Esophagus (tissue), 2 donors: ENCODE data around the gene SEMA4D. TPM values are rescaled to one million over a fixed set of nuclear protein-coding genes. Genes with fewer than 3 reads are reported as not detected.

Experiments used
- H3K27ac ChIP-seq, 2 donors: one replicate each; pipeline ENCODE4 v1.5.1; 2013; ENCODE audit warnings: low read depth in 2 of 2, mild to moderate bottlenecking in 2 of 2, inconsistent platforms in 1 of 2, low read length in 1 of 2, moderate library complexity in 1 of 2
- H3K27me3 ChIP-seq, 2 donors: one replicate each; pipeline ENCODE4 v1.6.1; 2013; ENCODE audit warnings: low read length in 2 of 2, control low read depth in 1 of 2, mild to moderate bottlenecking in 1 of 2; ENCODE audit not compliant: insufficient read depth in 2 of 2, control insufficient read depth in 1 of 2
- H3K36me3 ChIP-seq, 2 donors: one replicate each; pipeline ENCODE4 v1.6.1; 2013; ENCODE audit warnings: low read length in 1 of 2; ENCODE audit not compliant: control insufficient read depth in 2 of 2, insufficient read depth in 2 of 2
- H3K4me1 ChIP-seq, 2 donors: one replicate each; pipeline ENCODE4 v1.6.1; 2013; ENCODE audit warnings: low read length in 1 of 2; ENCODE audit not compliant: control insufficient read depth in 2 of 2, insufficient read depth in 2 of 2
- H3K4me3 ChIP-seq, 2 donors: one replicate each; pipeline ENCODE4 v1.5.1; 2013; ENCODE audit warnings: low read length in 2 of 2, mild to moderate bottlenecking in 2 of 2, low read depth in 1 of 2, moderate library complexity in 1 of 2
- H3K9me3 ChIP-seq, 2 donors: one replicate each; pipeline ENCODE4 v1.6.1; 2013; ENCODE audit warnings: mild to moderate bottlenecking in 2 of 2, low read depth in 1 of 2, low read length in 1 of 2, moderate library complexity in 1 of 2; ENCODE audit not compliant: control insufficient read depth in 2 of 2, insufficient read depth in 1 of 2
- WGBS, 2 donors: extraction: QIAGEN DNeasy Blood & Tissue Kit; methylation state at CpG; one replicate each; pipeline ENCODE4 v1.1.7; 2013; 5-methylcytosine and 5-hydroxymethylcytosine counted together
- polyA plus RNA-seq, 2 donors: library from polyadenylated mRNA; stranded (reverse); fragments of 200-250 nt; gene quantifications; one replicate each; pipeline ENCODE4 v1.2.3, GENCODE V29; 2013
- donor health status: healthy with polysubstance abuse.
- donor health status: Bipolar disorder and iron deficiency.

The SEMA4D gene
- polyA plus RNA-seq, 2 donors = 17.1 to 33.4 TPM

DNA sequence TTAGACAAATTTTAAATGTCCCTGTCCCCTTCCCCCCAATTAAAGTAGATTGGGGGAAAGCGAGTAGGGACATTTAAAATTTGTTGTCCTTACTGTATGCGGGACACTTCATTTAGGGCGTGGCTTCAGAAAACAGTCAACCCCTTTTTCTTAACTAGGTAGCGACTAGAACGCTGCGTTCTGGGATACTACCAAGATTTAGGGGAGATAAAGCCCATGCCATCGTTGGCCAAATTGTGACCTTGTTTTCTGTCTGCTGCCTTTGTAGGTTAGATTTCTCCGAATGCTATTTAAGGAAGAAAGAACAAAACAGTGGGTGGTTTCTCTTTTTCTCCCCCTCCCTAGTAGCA, 185.7 kb downstream of the SEMA4D start:
- H3K9me3 ChIP-seq = no peaks in the 10 kb centered on the region
- H3K27ac ChIP-seq = no peak overlapping the region
- no peaks in the 10 kb centered on the region for H3K4me1 ChIP-seq
- H3K36me3 ChIP-seq = no peaks in the 10 kb centered on the region
- no peaks in the 10 kb centered on the region for H3K27me3 ChIP-seq
- WGBS, 2 donors = 1 to 2% methylated on average over 8 of the region's 8 CpGs
- peak overlapping the region; percentile 64 to 77 for H3K4me3 ChIP-seq

GRCh38 chr9:89311346-89312221, 186.3 kb downstream of the SEMA4D start:
- no peaks in the 10 kb centered on the region for H3K36me3 ChIP-seq
- peak overlapping the region; percentile 64 to 77 for H3K4me3 ChIP-seq
- no peaks in the 10 kb centered on the region for H3K27me3 ChIP-seq
- H3K9me3 ChIP-seq = no peaks in the 10 kb centered on the region
- H3K4me1 ChIP-seq = no peaks in the 10 kb centered on the region
- H3K27ac ChIP-seq = peak overlapping the region; percentile 79 to 82
- 0 to 1% methylated on average over 54 of the region's 54 CpGs for WGBS, 2 donors

Other genes with a start within 250 kb of the SEMA4D start
- 10 to 100 TPM; 74.8 to 81.6 TPM for gene CKS2, start 186.9 kb downstream of the SEMA4D start, polyA plus RNA-seq
- gene SECISBP2, start 179.6 kb downstream of the SEMA4D start, polyA plus RNA-seq = 10 to 100 TPM; 14.0 to 16.0 TPM
- 10 to 100 TPM; 13.5 to 19.8 TPM for gene GADD45G, start 106.9 kb upstream of the SEMA4D start, polyA plus RNA-seq